HG03135 (cell line): ENCODE results near the gene GARNL3.
A peak's percentile ranks its signal among the peaks of the same experiment; 100 is the strongest.

Experiments
- ATAC-seq: cut with Tn5 transposase; IDR thresholded peaks from one replicate; pipeline ENCODE4 v1.9.1; 2021; ENCODE audit warnings: mild to moderate bottlenecking, moderate library complexity; ENCODE audit not compliant: unreplicated experiment

Gene GARNL3, protein sequence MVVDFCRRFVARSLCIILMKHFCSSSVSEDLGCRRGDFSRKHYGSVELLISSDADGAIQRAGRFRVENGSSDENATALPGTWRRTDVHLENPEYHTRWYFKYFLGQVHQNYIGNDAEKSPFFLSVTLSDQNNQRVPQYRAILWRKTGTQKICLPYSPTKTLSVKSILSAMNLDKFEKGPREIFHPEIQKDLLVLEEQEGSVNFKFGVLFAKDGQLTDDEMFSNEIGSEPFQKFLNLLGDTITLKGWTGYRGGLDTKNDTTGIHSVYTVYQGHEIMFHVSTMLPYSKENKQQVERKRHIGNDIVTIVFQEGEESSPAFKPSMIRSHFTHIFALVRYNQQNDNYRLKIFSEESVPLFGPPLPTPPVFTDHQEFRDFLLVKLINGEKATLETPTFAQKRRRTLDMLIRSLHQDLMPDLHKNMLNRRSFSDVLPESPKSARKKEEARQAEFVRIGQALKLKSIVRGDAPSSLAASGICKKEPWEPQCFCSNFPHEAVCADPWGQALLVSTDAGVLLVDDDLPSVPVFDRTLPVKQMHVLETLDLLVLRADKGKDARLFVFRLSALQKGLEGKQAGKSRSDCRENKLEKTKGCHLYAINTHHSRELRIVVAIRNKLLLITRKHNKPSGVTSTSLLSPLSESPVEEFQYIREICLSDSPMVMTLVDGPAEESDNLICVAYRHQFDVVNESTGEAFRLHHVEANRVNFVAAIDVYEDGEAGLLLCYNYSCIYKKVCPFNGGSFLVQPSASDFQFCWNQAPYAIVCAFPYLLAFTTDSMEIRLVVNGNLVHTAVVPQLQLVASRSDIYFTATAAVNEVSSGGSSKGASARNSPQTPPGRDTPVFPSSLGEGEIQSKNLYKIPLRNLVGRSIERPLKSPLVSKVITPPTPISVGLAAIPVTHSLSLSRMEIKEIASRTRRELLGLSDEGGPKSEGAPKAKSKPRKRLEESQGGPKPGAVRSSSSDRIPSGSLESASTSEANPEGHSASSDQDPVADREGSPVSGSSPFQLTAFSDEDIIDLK

DNA sequence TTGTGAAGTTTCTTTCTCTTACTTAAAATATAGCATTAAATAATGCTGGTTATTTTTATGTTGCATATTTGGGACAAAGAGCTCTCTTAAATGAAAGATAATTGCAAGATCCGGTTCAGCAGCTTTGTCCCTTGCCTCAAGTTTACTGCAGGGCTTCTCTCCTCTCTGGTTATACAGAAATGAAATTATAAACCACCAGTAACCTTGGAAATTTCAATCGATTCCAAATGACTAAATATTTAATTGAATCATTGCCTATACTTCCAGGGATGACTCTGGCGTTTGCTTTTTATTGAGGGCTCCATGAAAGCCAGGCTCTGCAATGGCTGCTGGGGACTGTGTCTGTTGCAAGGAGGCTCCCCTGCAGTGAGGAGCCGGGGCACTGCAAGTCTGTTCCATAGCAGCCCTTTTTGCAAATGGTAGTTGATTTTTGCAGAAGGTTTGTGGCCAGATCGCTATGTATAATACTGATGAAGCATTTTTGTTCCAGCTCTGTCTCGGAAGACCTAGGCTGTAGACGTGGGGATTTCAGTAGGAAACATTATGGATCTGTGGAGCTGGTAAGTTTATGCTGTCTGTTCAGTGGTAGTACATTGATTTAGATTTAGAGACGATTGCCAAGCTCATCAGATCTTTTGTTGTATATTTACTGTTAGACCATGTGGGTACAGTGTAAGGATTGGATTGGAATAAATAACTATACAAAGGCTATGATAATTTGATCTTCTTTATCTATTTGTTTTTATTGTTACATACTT is at the start of gene GARNL3:
Gene GARNL3, plus strand, starts transcription at position 313 of the 758 bp plus-strand sequence. Its CDS starts 104 bp downstream, at position 417.
- no peak for ATAC-seq

DNA sequence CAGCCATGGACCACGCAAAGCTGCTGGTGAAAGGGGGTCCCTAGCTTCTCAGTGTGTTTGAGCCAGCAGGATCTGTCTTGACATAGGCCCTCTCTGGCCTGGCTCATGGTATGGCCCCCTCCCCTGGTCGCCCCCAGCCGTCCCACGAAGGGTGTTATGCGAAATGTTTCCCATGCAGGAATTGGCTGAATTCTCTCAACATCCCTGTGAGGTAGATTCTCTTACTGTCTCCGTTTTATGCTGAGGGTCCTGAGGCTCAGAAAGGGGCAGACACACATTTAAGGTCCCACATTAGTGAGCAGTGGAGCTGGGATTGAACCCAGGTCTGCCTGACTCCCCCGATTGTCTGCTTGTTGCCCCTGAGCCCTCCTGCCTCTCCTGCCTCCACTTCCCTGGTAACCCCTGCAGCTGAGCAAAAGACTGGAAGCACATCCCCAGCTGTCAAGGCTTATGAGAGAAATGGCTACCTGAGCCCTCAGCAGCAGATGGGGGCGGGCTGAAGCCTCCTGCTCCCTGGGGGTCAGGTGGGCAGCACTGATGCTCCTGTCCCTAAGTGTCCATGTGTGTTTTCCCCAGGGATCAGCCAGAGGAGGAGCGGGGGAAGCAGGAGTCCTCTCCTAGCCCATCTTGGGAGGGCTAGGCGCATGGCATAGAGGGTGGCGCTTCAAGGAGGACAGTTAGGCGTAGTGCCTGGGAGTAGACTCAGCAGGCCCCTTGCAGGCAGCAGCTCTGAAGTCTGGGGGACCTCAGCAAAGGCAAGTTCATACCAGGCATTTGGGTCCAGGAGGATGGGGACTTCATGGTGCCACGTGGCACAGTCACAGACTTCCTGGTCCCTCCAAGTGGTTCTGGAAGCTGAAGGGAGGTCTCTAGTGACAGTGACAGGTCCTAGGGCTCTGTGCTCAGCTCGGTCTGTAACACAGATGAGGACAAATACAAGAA is 49.0 kb upstream of the GARNL3 start:
- no peak for ATAC-seq

DNA sequence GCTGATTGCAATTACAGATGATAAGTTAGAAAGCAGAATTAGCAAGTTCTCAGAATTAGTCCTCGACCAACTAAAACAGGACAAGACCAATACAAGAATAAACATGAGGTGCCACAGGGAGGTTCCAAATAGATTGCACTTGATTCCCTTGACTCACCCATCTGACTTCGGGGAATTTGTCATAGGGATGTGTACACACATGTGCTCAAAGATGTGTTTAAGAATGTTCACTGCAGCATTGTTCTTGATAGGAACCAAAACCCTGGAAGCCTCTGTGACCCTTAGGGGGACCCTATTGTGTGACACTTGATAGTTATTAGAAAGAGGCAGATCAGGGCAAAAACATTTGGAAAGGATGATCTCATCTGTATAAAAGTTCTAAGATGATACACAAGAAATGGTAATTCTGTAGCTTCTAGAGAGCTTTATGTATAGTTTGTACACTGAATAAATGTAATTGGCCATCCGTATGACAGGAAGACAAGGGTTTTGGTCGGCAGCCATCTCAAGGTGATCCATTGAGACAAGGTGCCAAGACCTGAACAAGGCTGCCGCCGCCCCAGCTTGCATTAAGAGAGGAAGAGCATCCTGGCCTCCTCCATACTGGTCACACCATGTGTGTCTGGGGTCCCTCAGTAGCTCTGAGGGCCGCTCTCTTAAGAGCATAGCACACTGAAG is 48.2 kb upstream of the GARNL3 start:
- no peak for ATAC-seq

DNA sequence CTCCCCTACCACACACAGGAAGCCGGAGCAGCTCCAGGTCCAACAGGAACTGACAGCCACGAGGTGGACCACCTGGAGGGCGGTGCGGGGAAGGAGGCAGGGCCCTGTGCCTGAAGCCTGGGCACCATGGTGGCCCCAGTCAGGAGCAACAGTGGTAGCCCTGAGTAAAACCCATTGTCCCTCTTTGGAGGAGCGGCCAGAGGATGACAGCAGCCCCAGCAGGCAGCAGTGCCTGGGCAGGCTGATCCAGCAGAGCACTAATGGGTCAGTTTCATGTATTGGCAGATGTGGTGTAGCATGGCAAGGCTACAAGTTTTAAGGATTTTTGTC is 47.7 kb upstream of the GARNL3 start:
- ATAC-seq = no peak

DNA sequence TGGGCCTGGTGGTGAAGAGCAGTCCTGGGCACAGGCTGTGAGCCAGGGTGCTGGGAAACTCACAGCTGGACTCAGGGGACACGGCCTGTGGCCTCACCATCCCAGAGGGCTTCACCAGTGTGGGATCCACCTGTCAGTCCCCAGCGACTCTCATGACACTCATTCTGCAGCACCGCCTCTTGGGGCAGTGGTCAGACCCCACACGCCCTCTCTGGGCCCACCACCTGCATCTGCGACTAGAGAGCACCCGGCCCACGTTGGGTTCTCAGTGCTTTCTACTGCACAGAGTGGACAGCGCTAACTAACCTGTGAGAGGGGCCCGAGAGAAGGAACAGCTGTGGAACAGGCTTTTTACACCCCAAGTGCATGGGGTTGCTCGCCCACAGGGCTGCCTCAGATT is 45.8 kb upstream of the GARNL3 start:
- no peak for ATAC-seq

DNA sequence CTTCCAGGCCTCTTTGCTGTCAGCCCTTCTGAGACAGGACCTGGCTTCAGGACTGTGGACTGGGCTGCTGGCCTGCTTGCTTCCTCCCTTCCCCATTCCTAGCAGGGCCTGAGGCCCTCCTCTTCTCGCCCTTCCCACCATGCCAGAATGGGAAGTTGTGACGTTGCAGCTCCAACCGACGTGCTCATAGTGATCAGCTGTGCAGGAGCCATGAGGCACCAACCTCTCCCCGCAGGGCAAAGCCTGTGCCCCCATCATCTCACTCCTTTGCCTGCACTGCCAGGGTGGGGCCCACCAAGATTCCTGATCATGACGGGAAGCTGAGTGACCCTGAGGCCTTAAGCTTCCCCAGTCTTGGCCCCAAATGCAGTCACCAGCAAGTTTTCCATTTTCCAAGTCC is 45.1 kb upstream of the GARNL3 start:
- ATAC-seq = no peak

DNA sequence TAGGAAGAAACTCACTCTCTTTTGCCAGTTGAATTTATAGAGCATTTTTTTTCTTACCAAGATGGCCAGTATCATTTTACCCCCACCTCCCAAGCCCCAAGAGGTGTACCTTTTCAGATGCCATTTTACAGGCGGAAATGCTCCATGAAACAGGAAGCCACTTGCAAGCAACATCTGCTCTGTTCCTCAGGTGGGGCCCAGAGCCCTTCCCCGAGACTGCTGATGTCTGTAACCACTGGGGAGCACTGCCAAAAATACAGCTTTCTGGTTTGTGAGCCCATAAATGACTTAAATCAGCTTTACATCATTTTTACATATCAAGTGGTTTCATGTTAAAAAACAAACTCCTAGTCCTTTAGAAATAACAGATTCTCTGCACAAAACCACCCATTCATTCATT is 42.9 kb upstream of the GARNL3 start:
- ATAC-seq = no peak

DNA sequence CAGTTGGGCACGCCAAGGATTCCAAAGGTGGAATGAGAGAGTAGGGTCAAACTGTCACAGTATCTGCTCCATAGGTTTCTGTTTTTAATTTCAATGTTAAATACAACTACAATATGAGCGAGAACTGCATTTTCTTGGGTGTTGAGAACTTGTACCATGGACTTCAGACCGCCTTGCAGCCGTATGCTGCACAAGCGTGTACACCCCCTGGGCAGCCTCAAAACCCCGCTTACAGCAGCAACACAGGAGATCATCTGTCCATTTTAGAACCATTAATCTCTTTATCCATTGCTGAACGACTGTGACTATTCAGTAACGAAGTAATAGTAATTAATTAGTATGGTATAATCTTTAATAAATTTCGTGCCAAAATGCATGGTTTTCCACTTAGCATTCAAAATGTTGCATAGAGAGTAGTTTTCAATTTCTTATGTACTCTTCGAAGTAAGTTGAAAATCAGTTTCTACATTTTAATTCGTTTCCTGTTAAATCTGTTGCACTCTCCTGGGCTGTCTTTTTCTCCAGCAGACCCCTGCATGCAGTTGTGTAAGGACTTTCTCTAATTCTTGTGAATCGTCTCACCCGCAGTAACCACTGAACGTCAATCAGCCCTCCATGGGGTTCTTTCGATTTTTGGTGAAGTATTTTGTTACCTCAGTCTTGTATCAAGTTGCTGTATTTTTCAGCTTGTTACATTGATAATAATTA is 42.0 kb upstream of the GARNL3 start:
- no peak for ATAC-seq

DNA sequence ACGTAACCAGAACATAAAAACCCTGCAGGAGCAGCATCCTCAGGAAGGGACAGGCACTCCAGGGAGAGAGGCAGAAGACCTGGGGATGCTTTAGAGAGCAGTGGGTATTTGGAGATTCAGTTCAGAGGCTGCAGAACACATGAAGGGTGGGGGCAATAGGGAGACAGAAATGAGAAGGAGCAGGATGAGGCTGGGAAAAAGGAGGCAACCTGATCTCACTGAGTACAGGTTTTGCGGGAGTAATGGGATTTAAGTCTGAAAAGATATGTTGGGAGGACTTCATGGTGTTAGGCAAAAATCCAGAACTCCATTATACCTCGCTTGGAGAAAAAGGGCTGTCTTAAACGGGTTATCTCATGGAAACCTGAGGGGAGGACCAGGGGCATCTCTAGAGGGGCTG is 41.3 kb upstream of the GARNL3 start:
- ATAC-seq = no peak

DNA sequence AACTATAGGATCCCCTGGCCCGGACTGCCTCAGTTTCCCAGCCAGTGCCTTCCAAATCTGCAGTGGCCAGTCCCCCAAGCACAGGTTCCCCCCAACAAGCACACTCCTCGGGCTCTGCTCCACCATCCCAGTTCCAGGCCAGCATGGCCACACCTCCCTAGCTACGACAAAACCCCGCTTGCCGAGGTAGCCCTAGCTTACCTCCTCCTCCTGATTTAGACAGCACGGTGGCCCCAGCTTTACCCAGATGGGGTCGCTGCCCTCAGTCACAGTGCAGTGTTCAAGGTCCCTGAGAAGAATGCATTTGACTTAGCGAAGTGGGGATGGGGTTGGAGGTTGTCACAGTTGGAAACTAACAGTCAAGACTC is 40.8 kb upstream of the GARNL3 start:
- no peak for ATAC-seq

DNA sequence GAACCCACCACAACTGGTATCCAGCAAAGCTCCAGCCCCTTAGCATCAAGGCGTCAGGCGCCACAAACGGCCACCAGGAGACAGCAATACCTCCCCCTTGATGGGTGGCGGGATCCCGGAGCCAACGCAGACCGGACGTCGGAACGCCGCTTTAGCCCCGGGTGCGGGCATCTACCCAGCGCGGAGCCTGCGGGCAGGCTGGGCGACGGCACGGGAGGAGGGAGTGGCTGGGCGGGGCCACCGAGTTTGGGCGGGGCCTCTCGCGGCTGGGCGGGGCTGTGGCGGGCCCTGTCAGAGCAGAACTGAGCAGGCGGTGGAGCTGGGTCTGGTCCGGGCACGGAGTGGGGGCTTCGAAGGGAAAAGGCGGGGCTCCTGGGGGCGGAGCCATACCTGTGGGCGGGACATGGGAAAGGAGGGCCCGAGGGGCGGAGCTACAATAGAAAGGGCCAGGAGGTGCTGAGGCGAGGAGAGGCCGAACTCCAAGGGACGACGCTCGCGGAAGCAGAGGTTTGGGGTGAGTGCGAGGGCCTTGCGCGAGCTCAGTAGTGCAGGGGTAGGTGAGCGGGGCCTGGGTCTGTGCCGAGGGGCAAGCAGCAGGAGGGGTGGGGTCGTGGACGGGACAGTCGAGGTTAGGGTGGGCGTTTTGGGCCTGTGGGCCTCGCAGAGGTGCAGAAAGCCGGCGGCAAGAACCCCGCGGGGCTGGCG is 40.2 kb upstream of the GARNL3 start:
- ATAC-seq = peak; percentile 59

DNA sequence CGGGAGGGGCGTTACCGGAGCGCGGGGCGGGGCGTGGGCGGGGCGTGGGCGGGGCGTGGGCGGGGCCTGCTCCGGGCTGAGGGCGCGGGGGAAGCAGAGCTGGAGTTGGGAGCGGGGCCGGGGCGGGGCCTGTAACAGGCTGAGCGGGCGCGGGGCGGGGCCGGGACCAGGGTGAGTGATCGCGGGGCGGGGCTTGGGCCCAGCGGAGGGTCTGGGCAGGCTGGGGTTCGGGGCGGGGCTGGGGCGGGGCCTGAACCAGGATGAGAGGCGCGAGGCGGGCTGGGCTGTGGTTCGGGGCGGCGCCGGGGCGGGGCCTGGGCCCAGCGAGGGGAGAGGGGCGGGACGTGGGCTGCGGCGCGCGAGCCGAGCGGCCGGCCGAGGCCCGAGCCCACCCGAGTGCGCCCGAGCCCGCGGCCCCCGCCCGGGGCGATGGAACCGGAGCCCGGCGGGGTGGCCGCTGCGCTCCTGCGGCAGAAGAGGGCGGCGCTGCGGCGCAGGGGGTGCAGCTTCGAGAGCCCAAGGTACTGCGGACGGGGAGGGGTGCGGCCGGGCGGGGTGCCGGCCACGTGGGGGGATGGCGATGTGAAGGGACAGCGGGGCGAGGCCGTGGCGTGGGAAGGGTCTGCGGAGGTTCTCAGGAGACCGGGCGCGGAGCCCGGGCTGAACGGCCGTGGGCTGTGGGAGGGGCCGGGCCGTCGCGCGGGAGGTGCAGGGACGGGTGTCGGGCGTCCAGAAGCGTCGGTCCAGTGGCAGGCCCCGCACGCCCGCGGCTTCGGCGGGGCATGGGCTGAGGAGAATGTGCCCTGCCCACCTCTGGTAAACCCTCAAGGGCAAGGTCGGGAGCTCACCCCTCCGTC is 39.5 kb upstream of the GARNL3 start:
- peak; percentile 33 for ATAC-seq

DNA sequence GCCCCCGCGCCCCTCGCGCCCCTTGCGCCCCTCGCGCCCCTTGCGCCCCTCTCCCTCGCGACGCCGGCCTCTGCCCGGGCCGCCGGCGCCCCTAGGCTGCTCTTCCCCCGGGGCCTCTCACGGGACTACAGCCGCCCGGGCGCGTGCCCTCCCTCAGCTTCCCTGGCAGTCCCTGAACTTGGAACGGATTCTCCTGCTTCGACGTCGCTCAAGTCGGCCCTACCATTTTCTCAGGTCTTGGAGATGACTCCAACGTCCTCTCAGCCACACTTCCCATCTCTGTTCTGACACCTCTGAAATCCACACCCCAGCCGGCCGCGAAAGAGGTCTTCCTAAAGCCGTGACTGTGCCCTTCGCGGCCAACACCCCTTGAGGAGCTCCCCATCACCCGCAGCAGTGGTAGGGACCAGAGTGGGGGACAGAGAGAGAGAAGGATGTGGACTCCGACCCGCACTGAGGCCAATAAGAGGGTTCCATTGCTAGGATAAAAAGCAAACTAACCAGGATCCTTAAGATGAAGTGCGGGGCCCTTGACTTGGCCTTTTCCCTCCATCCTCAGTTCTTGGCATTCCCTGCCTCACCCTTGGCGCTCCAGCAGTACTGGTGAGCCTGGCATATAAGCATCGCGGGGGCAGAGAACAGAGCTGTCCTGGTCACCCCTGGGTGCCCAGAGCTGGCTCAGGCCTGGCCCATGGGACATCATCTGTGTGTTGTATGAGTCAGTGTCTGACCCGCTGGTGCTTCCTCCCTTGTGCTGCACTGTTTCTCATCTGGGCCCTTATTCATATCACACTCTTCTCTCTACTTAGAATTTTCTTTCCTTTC is 38.6 kb upstream of the GARNL3 start:
- no peak for ATAC-seq

DNA sequence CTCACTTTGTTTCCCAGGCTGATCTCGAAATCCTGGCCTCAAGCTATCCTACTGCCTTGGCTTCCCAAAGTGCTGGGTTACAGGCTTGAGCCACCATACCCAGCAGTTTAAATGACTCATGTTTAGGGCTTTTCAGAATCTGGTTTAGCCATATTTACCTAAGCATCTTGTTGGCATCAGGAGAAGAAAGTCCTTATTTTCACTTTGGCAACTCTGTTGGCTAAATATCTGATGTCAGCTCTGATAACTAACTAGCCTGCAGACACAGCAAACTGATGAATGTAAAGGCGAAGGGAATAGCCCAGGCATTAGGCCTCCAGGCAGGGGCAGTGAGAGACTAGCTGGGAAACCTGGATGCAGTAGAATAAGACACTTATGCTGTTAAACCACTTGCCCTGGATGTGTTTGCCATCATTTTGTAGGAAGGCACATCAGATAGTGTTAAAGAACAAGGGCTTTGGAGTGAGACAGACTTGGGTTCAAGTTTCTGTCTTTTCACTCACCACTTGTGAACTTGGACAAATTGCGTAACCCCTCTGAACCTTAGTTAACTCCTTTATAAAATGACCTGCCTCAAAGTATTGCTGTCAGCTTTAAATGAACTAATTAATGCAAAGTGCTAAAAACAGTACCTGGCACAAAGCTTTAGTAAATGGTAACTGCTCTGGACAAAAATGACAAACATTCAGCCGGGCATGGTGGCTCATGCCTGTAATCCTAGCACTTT is 34.7 kb upstream of the GARNL3 start:
- no peak for ATAC-seq

DNA sequence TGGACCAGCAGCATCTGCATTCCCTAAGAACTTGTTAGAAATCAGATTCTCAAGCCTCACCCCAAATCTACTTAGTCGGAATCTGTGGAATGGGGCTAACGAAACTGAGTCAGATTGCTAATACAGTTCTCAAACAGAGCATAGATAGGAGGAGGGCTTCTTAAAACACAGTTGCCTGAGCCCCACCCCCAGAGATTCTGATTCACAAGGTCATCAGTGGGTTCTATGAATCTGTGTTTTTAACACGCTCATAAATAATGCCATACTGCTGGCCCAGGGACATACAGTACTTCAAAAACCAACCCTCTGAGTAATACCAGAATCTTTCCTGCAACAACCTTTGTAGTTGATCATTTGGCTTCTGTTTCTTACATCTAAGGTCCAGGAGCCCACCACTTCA is 32.9 kb upstream of the GARNL3 start:
- ATAC-seq = no peak
